ENCODE results near the gene EML1. TPM values are rescaled to one million over a fixed set of nuclear protein-coding genes. Genes with fewer than 3 reads are reported as not detected.

The EML1 gene
- total RNA-seq, 6 experiments from 2014 or later: 3.3 to 6.8 (median 4.5) TPM

DNA sequence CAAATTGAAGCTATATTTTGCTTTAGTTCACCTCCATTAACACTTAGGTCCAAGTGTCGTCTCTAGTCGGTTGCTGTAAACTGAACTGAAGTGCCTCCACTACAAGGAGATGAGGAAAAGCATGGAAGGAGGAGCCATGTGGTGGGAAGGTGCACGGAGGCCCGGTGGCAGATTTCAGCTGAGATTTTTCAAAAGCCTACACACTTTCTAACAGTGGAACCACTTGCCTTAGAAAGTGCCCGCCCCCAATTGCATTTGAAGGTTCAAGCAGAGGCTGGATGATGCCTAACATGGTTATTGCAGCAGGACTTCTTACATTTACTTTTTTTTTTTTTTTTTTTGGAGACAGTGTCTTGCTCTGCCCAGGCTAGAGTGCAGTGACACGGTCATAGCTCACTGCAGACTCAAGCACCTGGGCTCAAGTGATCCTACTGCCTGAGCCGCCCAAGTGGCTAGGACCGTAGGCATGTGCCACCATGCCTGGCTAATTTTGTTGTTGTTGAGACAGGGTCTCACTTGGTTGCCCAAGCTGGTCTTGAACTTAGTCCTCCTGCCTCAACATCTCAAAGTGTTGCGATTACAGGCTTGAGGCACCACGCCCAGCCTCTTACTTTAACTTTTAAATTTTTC lies 27.6 kb downstream of the EML1 start:
- no peaks in the 10 kb centered on the region for H3K4me1 ChIP-seq
- H3K27me3 ChIP-seq: no peaks in the 10 kb centered on the region
- no peak overlapping the region for H3K27ac ChIP-seq
- ATAC-seq (no peak), DNase-seq (no peak)
- 86% methylated on average over 10 of the region's 10 CpGs for WGBS (ENCODE audit: insufficient coverage, low coverage, low lambda C conversion rate, missing lambda C conversion rate)
- H3K36me3 ChIP-seq: no peaks in the 10 kb centered on the region
- no peak overlapping the region for H3K4me3 ChIP-seq
- no peaks in the 10 kb centered on the region for H3K9me3 ChIP-seq
- TF ChIP-seq POLR2A (IDR thresholded peaks at IDR 0.05): no peak
- TF ChIP-seq, protein P1, sequence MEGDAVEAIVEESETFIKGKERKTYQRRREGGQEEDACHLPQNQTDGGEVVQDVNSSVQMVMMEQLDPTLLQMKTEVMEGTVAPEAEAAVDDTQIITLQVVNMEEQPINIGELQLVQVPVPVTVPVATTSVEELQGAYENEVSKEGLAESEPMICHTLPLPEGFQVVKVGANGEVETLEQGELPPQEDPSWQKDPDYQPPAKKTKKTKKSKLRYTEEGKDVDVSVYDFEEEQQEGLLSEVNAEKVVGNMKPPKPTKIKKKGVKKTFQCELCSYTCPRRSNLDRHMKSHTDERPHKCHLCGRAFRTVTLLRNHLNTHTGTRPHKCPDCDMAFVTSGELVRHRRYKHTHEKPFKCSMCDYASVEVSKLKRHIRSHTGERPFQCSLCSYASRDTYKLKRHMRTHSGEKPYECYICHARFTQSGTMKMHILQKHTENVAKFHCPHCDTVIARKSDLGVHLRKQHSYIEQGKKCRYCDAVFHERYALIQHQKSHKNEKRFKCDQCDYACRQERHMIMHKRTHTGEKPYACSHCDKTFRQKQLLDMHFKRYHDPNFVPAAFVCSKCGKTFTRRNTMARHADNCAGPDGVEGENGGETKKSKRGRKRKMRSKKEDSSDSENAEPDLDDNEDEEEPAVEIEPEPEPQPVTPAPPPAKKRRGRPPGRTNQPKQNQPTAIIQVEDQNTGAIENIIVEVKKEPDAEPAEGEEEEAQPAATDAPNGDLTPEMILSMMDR (IDR thresholded peaks at IDR 0.05): no peak
- intact Hi-C loops (cut with DNase I): no loop called here

DNA sequence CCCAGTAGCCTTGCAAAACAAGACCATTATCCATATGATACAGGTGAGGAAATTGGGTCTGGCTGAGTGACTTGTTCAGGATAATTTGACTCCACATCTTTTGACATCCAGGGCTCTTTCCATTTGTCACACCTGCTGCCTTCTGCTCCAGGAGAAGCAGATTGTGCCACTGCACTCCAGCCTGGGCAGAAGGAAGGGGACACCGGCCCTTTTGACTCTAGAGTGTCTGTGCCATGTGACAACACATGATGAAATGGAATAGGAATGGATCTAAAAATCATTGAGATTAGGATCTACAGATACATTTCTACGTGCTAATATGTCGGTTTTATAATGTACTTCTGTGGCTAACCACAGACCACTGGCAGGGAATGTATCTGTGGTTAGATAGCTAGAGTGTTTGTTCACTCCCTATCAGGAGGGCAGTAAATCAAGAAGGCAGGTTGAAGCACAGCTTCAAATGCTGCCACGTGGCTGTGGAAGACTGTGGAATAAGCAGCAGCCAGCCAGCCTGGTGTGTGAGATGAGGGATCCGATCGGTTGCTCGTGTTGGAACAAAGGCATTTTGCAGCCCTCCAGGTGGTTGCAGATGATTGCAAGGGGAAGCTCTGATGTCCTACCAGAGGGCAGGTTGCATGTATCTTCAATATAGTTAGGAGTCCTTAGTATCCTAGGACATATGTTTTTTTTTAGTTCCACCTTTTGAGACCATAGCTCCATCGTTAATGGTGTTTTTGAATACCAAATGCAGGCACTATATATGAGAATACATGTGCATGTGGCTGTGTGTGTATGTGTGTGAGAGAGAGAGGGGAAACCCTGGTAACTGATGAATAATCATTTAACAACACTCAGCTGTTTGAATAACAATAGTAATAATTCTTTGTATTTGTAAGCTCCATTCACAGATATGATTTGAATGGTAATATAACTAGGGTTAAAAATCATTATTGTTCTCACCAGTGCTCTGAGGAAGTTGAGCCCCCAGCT lies 28.6 kb downstream of the EML1 start:
- DNase-seq (no peak), ATAC-seq (no peak)
- TF ChIP-seq, protein P1 (IDR thresholded peaks at IDR 0.05): no peak
- TF ChIP-seq POLR2A (IDR thresholded peaks at IDR 0.05): no peak
- Histone ChIP-seq H3K36me3 (no peaks in the 10 kb centered on the region), H3K4me3 (no peak overlapping the region), H3K9me3 (no peaks in the 10 kb centered on the region), H3K27me3 (no peaks in the 10 kb centered on the region), H3K27ac (no peak overlapping the region), H3K4me1 (no peaks in the 10 kb centered on the region)
- intact Hi-C loops (cut with DNase I): no loop called here
- WGBS (ENCODE audit: insufficient coverage, low coverage, low lambda C conversion rate, missing lambda C conversion rate): 48% methylated on average over 8 of the region's 8 CpGs

DNA sequence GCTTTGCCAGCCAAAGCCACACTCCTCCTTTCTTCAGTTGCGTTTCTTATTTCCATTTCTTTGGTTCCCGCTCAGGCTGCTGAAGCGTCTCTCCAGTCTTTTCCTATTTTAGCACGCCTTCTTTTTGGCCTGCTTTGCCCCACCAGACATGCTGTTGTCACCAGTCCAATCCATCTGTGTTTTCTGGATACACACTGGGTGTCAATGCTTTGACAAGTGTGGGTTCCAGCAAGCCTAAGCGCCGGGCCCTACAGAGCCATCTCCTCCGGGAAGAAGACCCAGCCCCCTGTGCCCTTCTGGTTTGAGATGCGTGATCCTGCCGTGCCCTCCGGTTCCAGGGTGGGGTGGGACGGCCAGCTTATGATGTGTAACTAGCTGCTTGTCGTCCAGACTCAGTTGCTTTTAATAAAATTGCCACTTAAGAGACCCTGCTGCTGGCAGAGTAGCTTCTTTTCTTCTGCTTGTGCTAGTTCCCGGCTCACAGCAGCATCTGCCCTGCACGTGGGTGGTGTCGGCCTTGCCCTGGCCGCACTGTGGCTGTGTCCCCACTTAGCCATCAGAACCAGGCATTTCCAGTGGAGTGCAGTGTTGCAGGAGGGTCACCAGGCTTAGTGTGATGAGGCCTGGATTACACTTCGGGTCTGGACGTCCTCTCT lies 29.7 kb downstream of the EML1 start:
- Histone ChIP-seq H3K4me3 (no peak overlapping the region), H3K4me1 (no peaks in the 10 kb centered on the region), H3K9me3 (no peaks in the 10 kb centered on the region), H3K36me3 (no peaks in the 10 kb centered on the region), H3K27me3 (no peaks in the 10 kb centered on the region), H3K27ac (no peak overlapping the region)
- no peak for DNase-seq
- no peak for ATAC-seq
- WGBS (ENCODE audit: insufficient coverage, low coverage, low lambda C conversion rate, missing lambda C conversion rate): 86% methylated on average over 16 of the region's 18 CpGs
- intact Hi-C loops (cut with DNase I): no loop called here
- no peak for TF ChIP-seq POLR2A (IDR thresholded peaks at IDR 0.05)
- TF ChIP-seq, protein P1 (IDR thresholded peaks at IDR 0.05): no peak

DNA sequence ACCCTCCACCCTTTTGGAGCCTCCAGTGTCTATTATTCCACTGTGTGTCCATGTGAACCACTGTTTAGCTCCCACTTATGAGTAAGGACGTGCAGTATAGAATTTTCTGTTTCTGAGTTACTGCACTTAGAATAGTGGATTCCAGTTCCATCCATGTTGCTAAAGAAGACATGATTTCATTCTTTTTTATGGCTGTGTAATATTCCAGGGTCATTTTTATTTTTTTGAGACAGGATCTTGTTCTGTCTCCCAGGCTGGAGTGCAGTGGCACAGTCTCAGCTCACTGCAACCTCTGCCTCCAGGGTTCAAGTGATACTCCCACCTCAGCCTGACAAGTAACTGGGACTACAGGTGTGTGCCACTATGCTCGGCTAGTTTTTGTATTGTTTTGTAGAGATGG lies 31.6 kb downstream of the EML1 start:
- H3K36me3 ChIP-seq: no peaks in the 10 kb centered on the region
- WGBS (ENCODE audit: insufficient coverage, low coverage, low lambda C conversion rate, missing lambda C conversion rate): 67% methylated on average over 2 of the region's 2 CpGs

More for the DNA sequence above, 31.6 kb downstream of the EML1 start:
- Histone ChIP-seq H3K27ac (no peak overlapping the region), H3K4me1 (no peaks in the 10 kb centered on the region), H3K9me3 (no peaks in the 10 kb centered on the region), H3K27me3 (no peaks in the 10 kb centered on the region), H3K4me3 (no peak overlapping the region)
- no peak for DNase-seq
- intact Hi-C loops (cut with DNase I): no loop called here
- TF ChIP-seq, protein P1 (IDR thresholded peaks at IDR 0.05): no peak
- TF ChIP-seq POLR2A (IDR thresholded peaks at IDR 0.05): no peak
- ATAC-seq: no peak

Data from right lobe of liver (tissue), 6 donors.